SK-N-SH (cell line): Measurements from ENCODE around the gene CNOT9.

Experiments used
- CTCF ChIP-seq: fragments of 200-600 bp; sonication (generic); IDR thresholded peaks from 2 replicates; pipeline ENCODE4 v1.6.1; 2017; ENCODE audit warnings: antibody characterized with exemption, mild to moderate bottlenecking, moderate library complexity
- FOXJ3 ChIP-seq: sonication (generic); formaldehyde crosslinking; IDR thresholded peaks from 2 replicates; pipeline ENCODE4 v1.5.1; 2020; ENCODE audit warnings: mild to moderate bottlenecking, missing genetic modification reagents
- GABPA ChIP-seq: IDR thresholded peaks from 2 replicates; pipeline ENCODE4 v1.4.0; 2012; ENCODE audit warnings: low read depth, mild to moderate bottlenecking
- MAX ChIP-seq: IDR thresholded peaks from 2 replicates; pipeline ENCODE4 v1.4.0; 2012; ENCODE audit warnings: low read depth
- MXI1 ChIP-seq: IDR thresholded peaks from 2 replicates; pipeline ENCODE4 v1.6.1; 2012; ENCODE audit warnings: mild to moderate bottlenecking, low read depth, low read length, improper control_type of control experiment
- PBX3 ChIP-seq: IDR thresholded peaks from 2 replicates; pipeline ENCODE4; 2012
- POLR2AphosphoS5 ChIP-seq: IDR thresholded peaks from 2 replicates; pipeline ENCODE4 v1.6.1; 2012; ENCODE audit warnings: low read depth, low read length
- RAD21 ChIP-seq: IDR thresholded peaks from 2 replicates; pipeline ENCODE4 v1.6.1; 2012; ENCODE audit warnings: mild to moderate bottlenecking, low read length
- REST ChIP-seq: IDR thresholded peaks from 2 replicates; pipeline ENCODE4 v1.6.1; 2012; ENCODE audit warnings: mild to moderate bottlenecking, low read depth, low read length, moderate library complexity
- RXRA ChIP-seq: IDR thresholded peaks from 2 replicates; pipeline ENCODE4 v1.4.0; 2012; ENCODE audit warnings: low read depth, mild to moderate bottlenecking, borderline replicate concordance
- SIN3A ChIP-seq: IDR thresholded peaks from 2 replicates; pipeline ENCODE4 v1.6.1; 2012; ENCODE audit warnings: low read depth, mild to moderate bottlenecking, low read length, moderate library complexity, borderline replicate concordance
- TAF1 ChIP-seq: IDR thresholded peaks from 2 replicates; pipeline ENCODE4 v1.6.1; 2012; ENCODE audit warnings: low read depth, mild to moderate bottlenecking, low read length, moderate library complexity, borderline replicate concordance
- USF1 ChIP-seq: IDR thresholded peaks from 2 replicates; pipeline ENCODE4 v1.4.0; 2012; ENCODE audit warnings: low read depth, borderline replicate concordance
- TF ChIP-seq, protein P1 (sequence below): fragments of 150-350 bp; IDR thresholded peaks from 2 replicates; pipeline ENCODE4 v1.6.1; 2017; ENCODE audit warnings: antibody characterized with exemption, low read length, low read depth, borderline replicate concordance

DNA sequence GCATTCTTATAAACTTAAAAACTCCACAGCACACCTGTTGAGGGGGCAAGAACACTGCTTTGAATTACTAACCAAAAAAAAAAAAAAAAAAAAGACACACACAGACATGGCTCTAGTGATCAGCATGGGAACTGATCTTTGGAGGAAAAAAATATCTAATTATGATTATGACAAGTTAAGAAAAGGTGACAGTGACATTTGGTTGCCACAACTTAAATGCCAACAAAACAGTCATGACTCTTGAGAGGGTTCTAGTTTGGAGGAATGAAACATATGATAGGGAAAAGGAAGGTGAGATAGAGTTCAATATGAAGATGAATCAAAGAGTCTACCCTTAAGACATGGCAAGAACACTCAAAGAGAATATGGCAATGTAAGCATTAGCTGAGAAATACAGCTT is 21.1 kb upstream of the CNOT9 start:
- TF ChIP-seq CTCF (no peak), USF1 (no peak), FOXJ3 (CRISPR knock-in tag) (no peak), PBX3 (no peak), POLR2AphosphoS5 (no peak), SIN3A (no peak), RXRA (no peak), GABPA (no peak), MAX (no peak), REST (no peak), TAF1 (no peak), MXI1 (no peak), RAD21 (no peak)
- TF ChIP-seq, protein P1, sequence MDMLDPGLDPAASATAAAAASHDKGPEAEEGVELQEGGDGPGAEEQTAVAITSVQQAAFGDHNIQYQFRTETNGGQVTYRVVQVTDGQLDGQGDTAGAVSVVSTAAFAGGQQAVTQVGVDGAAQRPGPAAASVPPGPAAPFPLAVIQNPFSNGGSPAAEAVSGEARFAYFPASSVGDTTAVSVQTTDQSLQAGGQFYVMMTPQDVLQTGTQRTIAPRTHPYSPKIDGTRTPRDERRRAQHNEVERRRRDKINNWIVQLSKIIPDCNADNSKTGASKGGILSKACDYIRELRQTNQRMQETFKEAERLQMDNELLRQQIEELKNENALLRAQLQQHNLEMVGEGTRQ, result no peak
